IMR-90 (cell line): Measurements from ENCODE around the gene ALG8. TPM values are rescaled to one million over a fixed set of nuclear protein-coding genes. Genes with fewer than 3 reads are reported as not detected.

Experiments used
- ATAC-seq: fragments of 200-7000 bp; cut with Tn5 transposase; 2 replicates; pipeline ENCODE4 v1.9.1; 2020; ENCODE audit warnings: low read depth, mild to moderate bottlenecking, moderate library complexity
- BruUV-seq: library from RNA; stranded (reverse); fragments of 400-500 nt; replicated peaks from 2 replicates; lab custom pipeline; 2021; lab: Mats Ljungman, UMichigan
- CTCF ChIA-PET: fragments of 300-600 bp; formaldehyde crosslinking; extraction: SDS; loops from one replicate; lab custom pipeline; 2021; ENCODE audit warnings: antibody characterized with exemption; lab: Yijun Ruan, JAX
- POLR2A ChIA-PET: fragments of 300-600 bp; sonication (Branson Sonifier 250); formaldehyde crosslinking; loops from one replicate; lab custom pipeline; 2022; ENCODE audit warnings: antibody characterized with exemption; ENCODE audit not compliant: unreplicated experiment; lab: Charles Lee
- DNase-seq: peaks from one replicate; pipeline ENCODE4 v3.0.0; 2013
- H2AFZ ChIP-seq: replicated peaks from 2 replicates; pipeline ENCODE3; 2013; ENCODE audit warnings: low read length, mild to moderate bottlenecking; ENCODE audit not compliant: poor library complexity
- H2AK5ac ChIP-seq: 2 replicates; pipeline ENCODE4 v1.6.1; 2013; ENCODE audit warnings: low read depth, low read length, inconsistent platforms
- H2AK9ac ChIP-seq: replicated peaks from 2 replicates; pipeline ENCODE3; 2013; ENCODE audit warnings: mild to moderate bottlenecking, low read depth, low read length, moderate library complexity; ENCODE audit not compliant: poor library complexity
- H2BK120ac ChIP-seq: 2 replicates; pipeline ENCODE4 v1.6.1; 2013; ENCODE audit warnings: low read depth, low read length, inconsistent platforms
- H2BK15ac ChIP-seq: 3 replicates; pipeline ENCODE4 v1.6.1; 2013; ENCODE audit warnings: low read depth, low read length, inconsistent platforms
- H2BK20ac ChIP-seq: 2 replicates; pipeline ENCODE4 v1.6.1; 2013; ENCODE audit warnings: low read depth, mild to moderate bottlenecking, inconsistent platforms, low read length, moderate library complexity
- H2BK5ac ChIP-seq: 2 replicates; pipeline ENCODE4 v1.6.1; 2013; ENCODE audit warnings: mild to moderate bottlenecking, low read depth, low read length, inconsistent platforms; ENCODE audit not compliant: poor library complexity, severe bottlenecking
- H3K14ac ChIP-seq: replicated peaks from 2 replicates; pipeline ENCODE4 v1.6.1; 2013; ENCODE audit warnings: low read depth, low read length, inconsistent platforms
- H3K18ac ChIP-seq: 2 replicates; pipeline ENCODE4 v1.6.1; 2013; ENCODE audit warnings: low read depth, low read length, control low read depth
- H3K23ac ChIP-seq: 2 replicates; pipeline ENCODE4 v1.6.1; 2013; ENCODE audit warnings: low read depth, low read length, inconsistent platforms
- H3K27ac ChIP-seq: 2 replicates; pipeline ENCODE4 v1.5.1; 2013; ENCODE audit warnings: mild to moderate bottlenecking, control low read depth, low read length; ENCODE audit not compliant: insufficient read depth
- H3K27me3 ChIP-seq: 2 replicates; pipeline ENCODE4 v1.6.1; 2013; ENCODE audit warnings: low read length; ENCODE audit not compliant: control insufficient read depth, insufficient read depth
- H3K36me3 ChIP-seq: 2 replicates; pipeline ENCODE4 v1.6.1; 2013; ENCODE audit warnings: low read length, mixed read lengths; ENCODE audit not compliant: control insufficient read depth, insufficient read depth
- H3K4ac ChIP-seq: 2 replicates; pipeline ENCODE4 v1.6.1; 2013; ENCODE audit warnings: low read depth, low read length, inconsistent platforms
- H3K4me1 ChIP-seq: 2 replicates; pipeline ENCODE4 v1.6.1; 2013; ENCODE audit warnings: low read length, mixed read lengths; ENCODE audit not compliant: control insufficient read depth, insufficient read depth
- H3K4me2 ChIP-seq: 2 replicates; pipeline ENCODE4 v1.6.1; 2013; ENCODE audit warnings: low read depth, mild to moderate bottlenecking, control low read depth, low read length, moderate library complexity
- H3K4me3 ChIP-seq: 2 replicates; pipeline ENCODE4 v1.5.1; 2013; ENCODE audit warnings: low read depth, mild to moderate bottlenecking, control low read depth, low read length, moderate library complexity; ENCODE audit not compliant: insufficient read depth
- H3K56ac ChIP-seq: 2 replicates; pipeline ENCODE4 v1.6.1; 2013; ENCODE audit warnings: low read length, inconsistent platforms; ENCODE audit not compliant: insufficient read depth; ENCODE audit errors: extremely low read depth
- H3K79me1 ChIP-seq, 2 experiments: 2 replicates each; pipeline ENCODE4 v1.6.1; 2013; ENCODE audit warnings: low read length in 2 of 2, inconsistent platforms in 1 of 2, low read depth in 1 of 2
- H3K9ac ChIP-seq: 2 replicates; pipeline ENCODE4 v1.6.1; 2013; ENCODE audit warnings: low read depth, low read length, control low read depth
- H3K9me1 ChIP-seq: 2 replicates; pipeline ENCODE4 v1.6.1; 2013; ENCODE audit warnings: low read length, inconsistent platforms; ENCODE audit not compliant: insufficient read depth
- H3K9me3 ChIP-seq: 2 replicates; pipeline ENCODE4 v1.6.1; 2013; ENCODE audit warnings: low read length; ENCODE audit not compliant: control insufficient read depth, insufficient read depth
- H4K20me1 ChIP-seq: 2 replicates; pipeline ENCODE4 v1.6.1; 2013; ENCODE audit warnings: low read length, inconsistent platforms; ENCODE audit not compliant: insufficient read depth
- H4K5ac ChIP-seq: 2 replicates; pipeline ENCODE4 v1.6.1; 2013; ENCODE audit warnings: mild to moderate bottlenecking, low read depth, low read length, control low read depth
- H4K8ac ChIP-seq, 2 experiments: 2 replicates each; pipeline ENCODE4 v1.6.1; 2013; ENCODE audit warnings: low read depth in 2 of 2, low read length in 2 of 2, control low read depth in 1 of 2, inconsistent platforms in 1 of 2
- H4K91ac ChIP-seq: 2 replicates; pipeline ENCODE4 v1.6.1; 2013; ENCODE audit warnings: low read depth, low read length, inconsistent platforms; ENCODE audit not compliant: insufficient read depth
- BHLHE40 ChIP-seq: fragments of 150-350 bp; IDR thresholded peaks from 2 replicates; pipeline ENCODE4 v1.6.1; 2016; ENCODE audit warnings: mild to moderate bottlenecking, low read depth, low read length
- CEBPB ChIP-seq: IDR thresholded peaks from 2 replicates; pipeline ENCODE4 v1.6.1; 2012; ENCODE audit warnings: low read depth, low read length, improper control_type of control experiment
- MAFK ChIP-seq: IDR thresholded peaks from 2 replicates; pipeline ENCODE4 v1.6.1; 2012; ENCODE audit warnings: low read depth, low read length, improper control_type of control experiment
- POLR2A ChIP-seq: IDR thresholded peaks from 2 replicates; pipeline ENCODE4 v1.6.1; 2012; ENCODE audit warnings: mild to moderate bottlenecking, low read depth, low read length
- RFX5 ChIP-seq: IDR thresholded peaks from 2 replicates; pipeline ENCODE4 v1.8.0; 2012; ENCODE audit warnings: low read depth, mild to moderate bottlenecking, low read length, moderate library complexity
- SMC3 ChIP-seq: fragments of 150-350 bp; IDR thresholded peaks from 2 replicates; pipeline ENCODE4 v1.6.1; 2016; ENCODE audit warnings: low read depth, mild to moderate bottlenecking, antibody characterized with exemption, low read length, moderate library complexity
- WGBS, 2 experiments: methylation state at CpG; one replicate each; pipeline versions ENCODE4 v1.1.5 to v1.1.7; 2013; ENCODE audit warnings: missing lambda C conversion rate in 2 of 2; ENCODE audit not compliant: insufficient read length in 1 of 2; ENCODE audit errors: extremely low coverage in 2 of 2; 5-methylcytosine and 5-hydroxymethylcytosine counted together
- dilution Hi-C: fragments of 300-500 bp; cut with HindIII; formaldehyde crosslinking; loops from one replicate; pipeline ENCODE4 v1.14.3; 2018; ENCODE audit warnings: low sequenced_read_pairs; ENCODE audit not compliant: unreplicated experiment
- in situ Hi-C: fragments of 300-500 bp; cut with MboI; formaldehyde crosslinking; loops from 3 replicates; pipeline ENCODE4 v1.14.3; 2019; ENCODE audit warnings: low sequenced_read_pairs, inconsistent platforms, mixed read lengths
- intact Hi-C: fragments of 100-400 bp; cut with micrococcal nuclease; formaldehyde crosslinking; loops from 2 replicates; pipeline ENCODE4 v1.10.0; 2022
- polyA plus RNA-seq, 3 experiments: library from polyadenylated mRNA; depleted of rRNA; stranded (reverse); fragments of >200 nt; gene quantifications; 2 replicates each; pipeline ENCODE4 v1.2.3, GENCODE V29; 2012; ENCODE audit warnings: low replicate concordance in 1 of 3
- total RNA-seq: library from RNA; depleted of rRNA; stranded (reverse); fragments of >200 nt; gene quantifications from 2 replicates; pipeline ENCODE4 v1.2.3, GENCODE V29; 2012
- TF ChIP-seq, protein P1 (sequence below): fragments of 150-350 bp; IDR thresholded peaks from 2 replicates; pipeline ENCODE4 v1.6.1; 2016; ENCODE audit warnings: low read depth, mild to moderate bottlenecking, low read length, moderate library complexity, borderline replicate concordance

The ALG8 gene
- total and polyA plus RNA-seq, 2 of the 4 experiments (the other 2 are of a cell fraction): 27.8 to 31.8 TPM

DNA sequence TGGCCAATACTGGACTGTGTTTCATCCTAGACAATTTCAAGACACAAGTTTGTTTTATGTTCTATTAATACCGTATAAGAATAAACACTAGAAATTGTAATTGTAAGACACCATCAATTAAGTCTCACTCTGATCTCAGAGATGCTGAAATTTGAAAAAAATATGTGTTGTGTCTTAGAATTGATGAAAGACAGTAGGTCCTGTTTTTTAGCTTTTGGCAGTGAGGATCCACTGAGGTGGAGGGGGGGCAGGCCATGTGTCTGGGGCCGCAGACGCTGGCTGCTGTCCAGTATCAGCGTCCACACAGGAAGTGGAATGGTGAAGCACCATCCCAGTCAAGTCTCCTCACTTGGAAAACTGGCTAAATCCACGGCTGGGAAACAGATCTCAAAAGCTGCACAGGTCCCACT lies 22.5 kb upstream of the ALG8 start:
- ATAC-seq (no peak), DNase-seq (peak; percentile 42)
- peaks cover 7% of the 10 kb centered on the region for H3K4me1 ChIP-seq
- BruUV-seq: no TSS peak
- H3K14ac ChIP-seq: 0 out of 2 replicates have a peak overlapping the region, but pooled peaks have one; percentile 52
- intact Hi-C loops: no loop called here
- H4K91ac ChIP-seq: no peak overlapping the region
- CTCF ChIA-PET: no interaction called here
- 0 out of 2 replicates have a peak overlapping the region, but pooled peaks have one; percentile 39 for H2BK20ac ChIP-seq
- peak overlapping the region in 1 of 2 experiments; percentile 4; a peak in 1 of 4 replicates for H4K8ac ChIP-seq
- 0 out of 2 replicates have a peak overlapping the region, but pooled peaks have one; percentile 16 for H3K23ac ChIP-seq
- no peak overlapping the region for H3K4me3 ChIP-seq
- peak overlapping the region; percentile 5; the same call in 1 of the 2 replicates for H2BK120ac ChIP-seq
- 6% methylated on average over 4 of the region's 5 CpGs; no CpG with 5 or more reads in 1 of the 2 experiments for WGBS, 2 experiments
- no peaks in the 10 kb centered on the region for H3K27me3 ChIP-seq
- H3K9me1 ChIP-seq: peaks cover 5% of the 10 kb centered on the region
- no peak overlapping the region for H2AK9ac ChIP-seq
- no peak overlapping the region for H2BK5ac ChIP-seq
- no peak overlapping the region for H3K18ac ChIP-seq
- peak overlapping the region; percentile 82 for H2AFZ ChIP-seq
- H4K20me1 ChIP-seq: no peaks in the 10 kb centered on the region
- no peak overlapping the region for H4K5ac ChIP-seq
- no peak overlapping the region for H3K9ac ChIP-seq
- no peak overlapping the region for H3K4me2 ChIP-seq
- TF ChIP-seq, protein P1, sequence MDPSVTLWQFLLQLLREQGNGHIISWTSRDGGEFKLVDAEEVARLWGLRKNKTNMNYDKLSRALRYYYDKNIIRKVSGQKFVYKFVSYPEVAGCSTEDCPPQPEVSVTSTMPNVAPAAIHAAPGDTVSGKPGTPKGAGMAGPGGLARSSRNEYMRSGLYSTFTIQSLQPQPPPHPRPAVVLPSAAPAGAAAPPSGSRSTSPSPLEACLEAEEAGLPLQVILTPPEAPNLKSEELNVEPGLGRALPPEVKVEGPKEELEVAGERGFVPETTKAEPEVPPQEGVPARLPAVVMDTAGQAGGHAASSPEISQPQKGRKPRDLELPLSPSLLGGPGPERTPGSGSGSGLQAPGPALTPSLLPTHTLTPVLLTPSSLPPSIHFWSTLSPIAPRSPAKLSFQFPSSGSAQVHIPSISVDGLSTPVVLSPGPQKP: no peak
- no peak for TF ChIP-seq POLR2A
- no peak for TF ChIP-seq RFX5
- no peak for TF ChIP-seq SMC3
- no peak for TF ChIP-seq MAFK
- TF ChIP-seq CEBPB: no peak
- no peak for TF ChIP-seq BHLHE40
- in situ Hi-C loops: no loop called here
- H3K27ac ChIP-seq: no peak overlapping the region
- H3K56ac ChIP-seq: no peak overlapping the region
- no peaks in the 10 kb centered on the region for H3K36me3 ChIP-seq
- POLR2A ChIA-PET: no interaction called here
- H2AK5ac ChIP-seq: no peak overlapping the region
- no peaks in the 10 kb centered on the region for H3K9me3 ChIP-seq
- dilution Hi-C loops: no loop called here
- no peak overlapping the region for H3K4ac ChIP-seq
- no peak overlapping the region for H2BK15ac ChIP-seq
- H3K79me1 ChIP-seq: no peaks in the 10 kb centered on the region
